B cell (primary cell): Measurements from ENCODE around the gene RAI14. TPM values are rescaled to one million over a fixed set of nuclear protein-coding genes. Genes with fewer than 3 reads are reported as not detected.
"Not testable (repeated sequence)": the region's sequence is repeated elsewhere in the genome, so short reads cannot be mapped to it uniquely, and the experiment has no call there.

Source experiments
- ATAC-seq: fragments of 200-7000 bp; cut with Tn5 transposase; one replicate; pipeline ENCODE4 v1.10.0; 2021; ENCODE audit warnings: low read depth, mild to moderate bottlenecking, moderate number of reproducible peaks, moderate library complexity
- CTCF ChIA-PET: fragments of 350-600 bp; sonication (Branson Sonifier 250); formaldehyde crosslinking; loops from one replicate; lab custom pipeline; 2021; ENCODE audit warnings: antibody characterized with exemption, inconsistent platforms; lab: Charles Lee
- POLR2A ChIA-PET: fragments of 350-600 bp; sonication (Branson Sonifier 250); formaldehyde crosslinking; loops from one replicate; lab custom pipeline; 2021; ENCODE audit warnings: antibody characterized with exemption; lab: Charles Lee
- DNase-seq: peaks from one replicate; pipeline ENCODE4 v3.0.0; 2013
- H2AFZ ChIP-seq: 2 replicates; pipeline ENCODE4 v1.6.1; 2012; ENCODE audit warnings: mild to moderate bottlenecking, low read depth, low read length; ENCODE audit not compliant: insufficient read depth, poor library complexity, severe bottlenecking
- H3K27ac ChIP-seq, 2 donors: 1 replicate in 1 of 2; 2 replicates in 1 of 2; pipeline ENCODE4 v1.5.1; 2012 to 2013; ENCODE audit warnings: low read length in 2 of 2, mild to moderate bottlenecking in 2 of 2, moderate library complexity in 1 of 2
- H3K27me3 ChIP-seq, 4 experiments: fragments of 200-600 bp in 1 of 4; sonication (generic) in 1 of 4; replicated peaks in 1 of 4; 1 replicate in 2 of 4; 2 replicates in 2 of 4; pipeline versions ENCODE4 v1.6.1 to v1.7.0; 2013 to 2016; ENCODE audit warnings: low read length in 3 of 4, mild to moderate bottlenecking in 2 of 4, mixed read lengths in 1 of 4, moderate library complexity in 1 of 4; ENCODE audit not compliant: insufficient read depth in 4 of 4, control insufficient read depth in 3 of 4; ENCODE audit errors: control extremely low read depth in 1 of 4
- H3K36me3 ChIP-seq, 2 experiments: replicated peaks in 1 of 2; 1 replicate in 1 of 2; 2 replicates in 1 of 2; pipeline versions ENCODE4 v1.6.1 to v1.7.1; 2013; ENCODE audit warnings: low read length in 1 of 2; ENCODE audit not compliant: insufficient read depth in 2 of 2, control insufficient read depth in 1 of 2; ENCODE audit errors: control extremely low read depth in 1 of 2, extremely low read depth in 1 of 2
- H3K4me1 ChIP-seq, 2 donors: fragments of 200-600 bp in 1 of 2; sonication (generic) in 1 of 2; 1 replicate in 1 of 2; 2 replicates in 1 of 2; pipeline versions ENCODE4 v1.5.1 to v1.6.1; 2013 to 2017; ENCODE audit warnings: low read length in 2 of 2; ENCODE audit not compliant: control insufficient read depth in 2 of 2, insufficient read depth in 2 of 2
- H3K4me2 ChIP-seq: replicated peaks from 2 replicates; pipeline ENCODE3; 2012; ENCODE audit warnings: mild to moderate bottlenecking, low read depth, low read length; ENCODE audit not compliant: poor library complexity, severe bottlenecking
- H3K4me3 ChIP-seq, 5 experiments: fragments of 200-600 bp in 1 of 5; sonication (generic) in 1 of 5; 1 replicate in 3 of 5; 2 replicates in 2 of 5; pipeline versions ENCODE4 v1.5.1 to v1.7.0; 2011 to 2016; ENCODE audit warnings: low read length in 4 of 5, mild to moderate bottlenecking in 4 of 5, low read depth in 2 of 5, control low read depth in 1 of 5, moderate library complexity in 1 of 5; ENCODE audit not compliant: insufficient read depth in 1 of 5; ENCODE audit errors: control extremely low read depth in 1 of 5, extremely low read depth in 1 of 5
- H3K79me2 ChIP-seq: fragments of 200-600 bp; sonication (generic); one replicate; pipeline ENCODE4 v1.6.0; 2016; ENCODE audit warnings: low read length; ENCODE audit not compliant: control insufficient read depth, insufficient read depth
- H3K9ac ChIP-seq: fragments of 200-600 bp; sonication (generic); 2 replicates; pipeline ENCODE4 v1.6.1; 2017; ENCODE audit warnings: mild to moderate bottlenecking, low read length, moderate library complexity
- H3K9me3 ChIP-seq, 3 donors: one replicate each; pipeline versions ENCODE4 v1.6.1 to v1.7.1; 2013; ENCODE audit warnings: low read length in 2 of 3; ENCODE audit not compliant: control insufficient read depth in 2 of 3, insufficient read depth in 1 of 3; ENCODE audit errors: control extremely low read depth in 1 of 3
- H4K20me1 ChIP-seq: 2 replicates; pipeline ENCODE4 v1.6.0; 2012; ENCODE audit warnings: mild to moderate bottlenecking, low read length; ENCODE audit not compliant: insufficient read depth, control insufficient read depth, poor library complexity, severe bottlenecking
- H3K27ac Mint-ChIP-seq: one replicate; pipeline ENCODE4 v1.8.0; 2021; ENCODE audit warnings: mixed read lengths
- H3K27me3 Mint-ChIP-seq: one replicate; pipeline ENCODE4 v1.8.0; 2021; ENCODE audit warnings: mixed read lengths
- H3K4me1 Mint-ChIP-seq: one replicate; pipeline ENCODE4 v1.8.0; 2021; ENCODE audit warnings: mixed read lengths
- H3K4me3 Mint-ChIP-seq: one replicate; pipeline ENCODE4 v1.8.0; 2021; ENCODE audit warnings: mixed read lengths
- H3K9me3 Mint-ChIP-seq: one replicate; pipeline ENCODE4 v1.8.0; 2022; ENCODE audit warnings: mixed read lengths; ENCODE audit not compliant: insufficient read depth
- CTCF ChIP-seq: fragments of 200-600 bp; IDR thresholded peaks from one replicate; pipeline ENCODE4 v1.8.0; 2022; ENCODE audit warnings: antibody characterized with exemption, mild to moderate bottlenecking
- EZH2 ChIP-seq: IDR thresholded peaks from 2 replicates; pipeline ENCODE4 v1.6.1; 2012; ENCODE audit warnings: borderline replicate concordance, low read depth, mild to moderate bottlenecking, moderate library complexity, low read length; ENCODE audit not compliant: insufficient read depth, poor library complexity, severe bottlenecking
- WGBS: methylation state at CpG from one replicate; pipeline ENCODE4 v1.1.5; 2013; ENCODE audit warnings: missing lambda C conversion rate; ENCODE audit not compliant: insufficient coverage; 5-methylcytosine and 5-hydroxymethylcytosine counted together
- intact Hi-C: fragments of 100-400 bp; cut with micrococcal nuclease; formaldehyde crosslinking; loops from one replicate; pipeline ENCODE4 v1.10.0; 2022
- polyA plus RNA-seq: library from polyadenylated mRNA; depleted of rRNA; stranded (reverse); fragments of >200 nt; gene quantifications from 2 replicates; pipeline ENCODE4 v1.2.3, GENCODE V29; 2012
- total RNA-seq, 2 donors: library from RNA; stranded (reverse); fragments of 120-200 nt in 1 of 2; gene quantifications; 1 replicate in 1 of 2; 2 replicates in 1 of 2; pipeline versions ENCODE4 v1.2.3 to v1.2.4, GENCODE V29; 2013 to 2022

Gene RAI14
- total and polyA plus RNA-seq, 2 donors (not counting 1 experiment from before 2014, with no cell fraction given) = 0.55 to 1.9 TPM

DNA sequence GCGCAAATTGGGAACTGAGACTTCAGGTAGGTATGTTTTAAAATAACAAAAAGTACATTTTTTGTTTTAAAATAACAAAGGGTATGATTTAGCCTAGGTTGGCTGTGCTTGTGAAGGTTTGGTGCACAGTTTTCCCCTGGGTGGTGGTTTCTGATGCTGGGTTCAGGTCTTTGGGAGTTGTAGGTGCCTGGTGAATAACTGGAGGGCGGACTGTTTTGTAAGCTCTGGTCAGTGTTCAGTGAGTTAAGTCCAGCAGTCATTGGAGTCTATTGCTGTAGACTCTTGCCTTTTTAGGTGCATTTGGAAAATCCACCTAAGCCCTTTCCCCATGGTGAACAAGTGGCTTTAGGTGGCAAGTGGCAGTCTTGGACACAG lies 43.9 kb downstream of the RAI14 start:
- Mint-ChIP-seq H3K27me3 (no peaks in the 10 kb centered on the region), H3K4me3 (no peak overlapping the region), H3K27ac (no peak overlapping the region), H3K4me1 (peaks cover 10% of the 10 kb centered on the region), H3K9me3 (no peaks in the 10 kb centered on the region)
- TF ChIP-seq CTCF (no peak), EZH2 (no peak)
- peaks cover 0 to 7% (median 0%) of the 10 kb centered on the region in 3 donors for H3K9me3 ChIP-seq
- WGBS = no CpG with 5 or more reads among the region's 2 CpGs
- peaks cover 0 to 2% of the 10 kb centered on the region in 2 donors for H3K4me1 ChIP-seq
- H3K4me3 ChIP-seq = no peak overlapping the region
- ChIA-PET CTCF (no interaction called here), POLR2A (no interaction called here)
- H3K27ac ChIP-seq = no peak overlapping the region
- no peaks in the 10 kb centered on the region for H4K20me1 ChIP-seq
- no peaks in the 10 kb centered on the region for H3K27me3 ChIP-seq
- no peak overlapping the region for H3K4me2 ChIP-seq
- no peak for ATAC-seq
- no peak for DNase-seq
- H3K36me3 ChIP-seq = no peaks in the 10 kb centered on the region
- intact Hi-C loops = no loop called here
- no peaks in the 10 kb centered on the region for H3K79me2 ChIP-seq
- no peak overlapping the region for H2AFZ ChIP-seq
- no peak overlapping the region for H3K9ac ChIP-seq

- H3K27ac Mint-ChIP-seq, H3K79me2 ChIP-seq, H3K27me3 Mint-ChIP-seq, H3K4me1 ChIP-seq, H3K27me3 ChIP-seq, H2AFZ ChIP-seq, CTCF ChIA-PET, H4K20me1 ChIP-seq, H3K9me3 Mint-ChIP-seq, H3K4me2 ChIP-seq, H3K4me3 ChIP-seq, H3K36me3 ChIP-seq, H3K9ac ChIP-seq, H3K27ac ChIP-seq, H3K4me1 Mint-ChIP-seq, ATAC-seq, DNase-seq, intact Hi-C loops, H3K4me3 Mint-ChIP-seq, POLR2A ChIA-PET, H3K9me3 ChIP-seq: not testable (repeated sequence)
- no CpG with 5 or more reads among the region's 2 CpGs for WGBS
Observed at GRCh38 chr5:34701442-34701841, 45.3 kb downstream of the RAI14 start.
